H1 (cell line): ENCODE data around the gene CEBPG. TPM values are rescaled to one million over a fixed set of nuclear protein-coding genes. Genes with fewer than 3 reads are reported as not detected.

Source experiments
- CTCF ChIA-PET: fragments of 300-600 bp; sonication (Branson Sonifier 250); formaldehyde crosslinking; loops from one replicate; lab custom pipeline; 2021; ENCODE audit not compliant: partially characterized antibody; lab: Charles Lee
- POLR2A ChIA-PET: fragments of 300-600 bp; sonication (Branson Sonifier 250); formaldehyde crosslinking; loops from one replicate; lab custom pipeline; 2021; ENCODE audit warnings: inconsistent platforms; ENCODE audit not compliant: partially characterized antibody; lab: Charles Lee
- DNase-seq, 2 experiments: peaks; one replicate each; pipeline versions ENCODE4 v3.0.0 to v3.0.0-alpha.2; 2010 to 2022; ENCODE audit warnings: low spot score in 2 of 2, low read depth in 1 of 2, mixed read lengths in 1 of 2
- FAIRE-seq: peaks from 2 replicates; lab custom pipeline; 2011; peaks lifted over from hg19 to GRCh38; lab: Jason Lieb, UNC
- H2AFZ ChIP-seq: 2 replicates; pipeline ENCODE4 v1.8.1; 2012; ENCODE audit warnings: low read length, inconsistent platforms
- H2AK5ac ChIP-seq: 2 replicates; pipeline ENCODE4 v1.6.1; 2013; ENCODE audit warnings: low read depth, low read length
- H2BK120ac ChIP-seq: replicated peaks from 2 replicates; pipeline ENCODE3; 2013; ENCODE audit warnings: low read depth, low read length, inconsistent platforms
- H2BK12ac ChIP-seq: 2 replicates; pipeline ENCODE4 v1.6.1; 2013; ENCODE audit warnings: low read depth, low read length
- H2BK15ac ChIP-seq: 2 replicates; pipeline ENCODE4 v1.6.1; 2013; ENCODE audit warnings: low read length
- H2BK20ac ChIP-seq: 2 replicates; pipeline ENCODE4 v1.6.1; 2013; ENCODE audit warnings: low read length
- H2BK5ac ChIP-seq: 2 replicates; pipeline ENCODE4 v1.6.1; 2013; ENCODE audit warnings: low read depth, low read length
- H3K14ac ChIP-seq: 2 replicates; pipeline ENCODE4 v1.6.1; 2013; ENCODE audit warnings: inconsistent platforms; ENCODE audit not compliant: insufficient read length
- H3K18ac ChIP-seq: 2 replicates; pipeline ENCODE4 v1.6.1; 2013; ENCODE audit warnings: low read length; ENCODE audit errors: extremely low read depth
- H3K23ac ChIP-seq: 2 replicates; pipeline ENCODE4 v1.6.1; 2013; ENCODE audit warnings: inconsistent platforms; ENCODE audit not compliant: insufficient read length
- H3K23me2 ChIP-seq: 2 replicates; pipeline ENCODE4 v1.6.1; 2013; ENCODE audit warnings: low read depth, low read length
- H3K27ac ChIP-seq: 2 replicates; pipeline ENCODE4 v1.6.1; 2011; ENCODE audit warnings: low read depth, low read length, inconsistent platforms
- H3K27me3 ChIP-seq, 4 experiments: replicated peaks in 1 of 4; 1 replicate in 1 of 4; 2 replicates in 3 of 4; pipeline versions ENCODE4 v1.6.1 to v1.8.1; 2011 to 2013; ENCODE audit warnings: low read length in 3 of 4, mild to moderate bottlenecking in 3 of 4, inconsistent platforms in 2 of 4, mixed read lengths in 2 of 4, moderate library complexity in 1 of 4; ENCODE audit not compliant: control insufficient read depth in 3 of 4, insufficient read depth in 3 of 4; ENCODE audit errors: extremely low read depth in 1 of 4
- H3K36me3 ChIP-seq, 4 experiments: 2 replicates each; pipeline versions ENCODE4 v1.6.1 to v1.8.1; 2011 to 2013; ENCODE audit warnings: mild to moderate bottlenecking in 4 of 4, low read length in 3 of 4, moderate library complexity in 2 of 4, control low read depth in 1 of 4, inconsistent platforms in 1 of 4; ENCODE audit not compliant: insufficient read depth in 4 of 4, control insufficient read depth in 2 of 4
- H3K4ac ChIP-seq: replicated peaks from 2 replicates; pipeline ENCODE3; 2013; ENCODE audit warnings: low read length, low read depth, mixed read lengths, inconsistent platforms; ENCODE audit not compliant: insufficient read length
- H3K4me1 ChIP-seq, 4 experiments: replicated peaks in 1 of 4; 1 replicate in 1 of 4; 2 replicates in 3 of 4; pipeline versions ENCODE4 v1.6.1 to v1.8.1; 2011 to 2013; ENCODE audit warnings: low read length in 3 of 4, inconsistent platforms in 2 of 4, mixed read lengths in 1 of 4; ENCODE audit not compliant: insufficient read depth in 4 of 4, control insufficient read depth in 3 of 4
- H3K4me2 ChIP-seq, 2 experiments: 2 replicates each; pipeline versions ENCODE4 v1.6.1 to v1.8.1; 2011 to 2013; ENCODE audit warnings: low read depth in 2 of 2, low read length in 2 of 2, control low read depth in 1 of 2, inconsistent platforms in 1 of 2, mild to moderate bottlenecking in 1 of 2; ENCODE audit not compliant: insufficient read depth in 1 of 2
- H3K4me3 ChIP-seq, 4 experiments: fragments of 200-600, 300-600 bp in 1 of 4; sonication (generic), shearing (Covaris generic), sonication (Bioruptor Twin) in 1 of 4; 2 replicates each; pipeline versions ENCODE4 v1.5.1 to v1.8.1; 2011 to 2016; ENCODE audit warnings: low read length in 4 of 4, low read depth in 3 of 4, control low read depth in 2 of 4, inconsistent platforms in 2 of 4, mild to moderate bottlenecking in 2 of 4, mixed read lengths in 1 of 4, moderate library complexity in 1 of 4; ENCODE audit not compliant: insufficient read depth in 2 of 4; ENCODE audit errors: extremely low read depth in 1 of 4
- H3K56ac ChIP-seq: replicated peaks from 2 replicates; pipeline ENCODE3; 2013; ENCODE audit warnings: low read depth, mild to moderate bottlenecking, mixed read lengths, low read length, inconsistent platforms; ENCODE audit not compliant: insufficient read length
- H3K79me1 ChIP-seq: 2 replicates; pipeline ENCODE4 v1.6.1; 2013; ENCODE audit warnings: low read depth, low read length, control low read depth
- H3K79me2 ChIP-seq, 2 experiments: 2 replicates each; pipeline versions ENCODE4 v1.6.1 to v1.8.1; 2012 to 2013; ENCODE audit warnings: low read length in 2 of 2, mild to moderate bottlenecking in 2 of 2, inconsistent platforms in 1 of 2; ENCODE audit not compliant: insufficient read depth in 2 of 2, control insufficient read depth in 1 of 2
- H3K9ac ChIP-seq, 4 experiments: replicated peaks in 1 of 4; 1 replicate in 1 of 4; 2 replicates in 3 of 4; pipeline versions ENCODE4 v1.6.1 to v1.8.1; 2011 to 2013; ENCODE audit warnings: low read depth in 3 of 4, low read length in 3 of 4, control low read depth in 2 of 4, mild to moderate bottlenecking in 2 of 4, moderate library complexity in 2 of 4, inconsistent platforms in 1 of 4; ENCODE audit errors: extremely low read depth in 1 of 4
- H3K9me3 ChIP-seq, 2 experiments: 2 replicates each; pipeline versions ENCODE4 v1.6.1 to v1.8.1; 2012 to 2013; ENCODE audit warnings: mild to moderate bottlenecking in 2 of 2, moderate library complexity in 2 of 2, control low read depth in 1 of 2, inconsistent platforms in 1 of 2, low read depth in 1 of 2, low read length in 1 of 2, mixed read lengths in 1 of 2; ENCODE audit not compliant: insufficient read depth in 2 of 2
- H4K20me1 ChIP-seq, 2 experiments: replicated peaks in 1 of 2; 2 replicates each; pipeline versions ENCODE3 to v1.8.1; 2011 to 2013; ENCODE audit warnings: inconsistent platforms in 2 of 2, low read length in 2 of 2, mild to moderate bottlenecking in 1 of 2; ENCODE audit not compliant: insufficient read depth in 2 of 2, control insufficient read depth in 1 of 2
- H4K5ac ChIP-seq: 2 replicates; pipeline ENCODE4 v1.6.1; 2013; ENCODE audit warnings: low read length, low read depth, mixed read lengths, inconsistent platforms; ENCODE audit not compliant: insufficient read length
- H4K8ac ChIP-seq: 2 replicates; pipeline ENCODE4 v1.8.0; 2013; ENCODE audit warnings: mild to moderate bottlenecking, moderate library complexity, low read length, inconsistent platforms; ENCODE audit not compliant: insufficient read depth; ENCODE audit errors: extremely low read depth
- H4K91ac ChIP-seq: replicated peaks from 2 replicates; pipeline ENCODE3; 2013; ENCODE audit warnings: low read length, mixed read lengths, inconsistent platforms; ENCODE audit not compliant: insufficient read length
- CEBPB ChIP-seq: IDR thresholded peaks from 2 replicates; pipeline ENCODE4 v1.6.1; 2012; ENCODE audit warnings: low read depth, low read length
- CHD2 ChIP-seq: IDR thresholded peaks from 2 replicates; pipeline ENCODE4 v1.6.1; 2012; ENCODE audit warnings: low read length, improper control_type of control experiment
- CREB1 ChIP-seq: IDR thresholded peaks from 2 replicates; pipeline ENCODE4 v1.6.1; 2012; ENCODE audit warnings: inconsistent platforms
- JUND ChIP-seq: IDR thresholded peaks from 2 replicates; pipeline ENCODE4 v1.6.1; 2011; ENCODE audit warnings: mild to moderate bottlenecking, improper control_type of control experiment, low read length
- KDM1A ChIP-seq: fragments of 200-600, 300-600 bp; sonication (generic); IDR thresholded peaks from 2 replicates; pipeline ENCODE4 v1.7.1; 2016; ENCODE audit warnings: mild to moderate bottlenecking, low read length, borderline replicate concordance
- MAFK ChIP-seq: IDR thresholded peaks from 2 replicates; pipeline ENCODE4 v1.6.1; 2012; ENCODE audit warnings: low read depth, mild to moderate bottlenecking, improper control_type of control experiment, low read length
- NANOG ChIP-seq: IDR thresholded peaks from 2 replicates; pipeline ENCODE4 v1.6.1; 2011; ENCODE audit warnings: low read length, low read depth, mild to moderate bottlenecking, inconsistent platforms; ENCODE audit not compliant: insufficient read depth, poor library complexity, severe bottlenecking
- POLR2A ChIP-seq, 2 experiments: IDR thresholded peaks; 1 replicate in 1 of 2; 2 replicates in 1 of 2; pipeline ENCODE4 v1.6.1; 2011; ENCODE audit warnings: low read depth in 2 of 2, low read length in 2 of 2, mild to moderate bottlenecking in 2 of 2; ENCODE audit errors: control extremely low read depth in 1 of 2
- SUZ12 ChIP-seq: fragments of 200-600 bp; sonication (generic); IDR thresholded peaks from 2 replicates; pipeline ENCODE4 v1.6.1; 2012; ENCODE audit warnings: mild to moderate bottlenecking, inconsistent platforms, low read length, moderate library complexity, mixed read lengths
- WGBS, 2 experiments: shearing (Covaris generic) in 1 of 2; methylation state at CpG; one replicate each; pipeline versions ENCODE4 v1.1.6 to v1.1.7; 2013 to 2015; ENCODE audit warnings: low lambda C conversion rate in 2 of 2, mixed read lengths in 2 of 2, inconsistent platforms in 1 of 2, low coverage in 1 of 2, missing lambda C conversion rate in 1 of 2; ENCODE audit not compliant: insufficient replicate concordance in 2 of 2, insufficient coverage in 1 of 2, insufficient read length in 1 of 2; ENCODE audit errors: extremely low coverage in 1 of 2, missing lambda C conversion rate in 1 of 2; 5-methylcytosine and 5-hydroxymethylcytosine counted together
- polyA plus RNA-seq, 7 experiments: library from polyadenylated mRNA; depleted of rRNA in 3 of 7; stranded (reverse) in 5 of 7; unstranded in 2 of 7; fragments of >200 nt in 5 of 7; fragments of 200-250 nt in 2 of 7; gene quantifications; 1 replicate in 5 of 7; 2 replicates in 1 of 7; 4 replicates in 1 of 7; pipeline versions ENCODE4 v1.2.1 to v1.2.3, GENCODE V29; 2011 to 2013; ENCODE audit warnings: missing spikeins in 2 of 7, mixed read lengths in 2 of 7
- total RNA-seq: library from RNA; stranded (reverse); fragmentation: NEBNext Ultra II Directional; extraction: Animal tissue kit (Norgen Biotek cat#: 25700); gene quantifications from 2 replicates; pipeline ENCODE4 v1.2.1, GENCODE V29; 2021
- TF ChIP-seq, protein P1 (sequence below): IDR thresholded peaks from 2 replicates; pipeline ENCODE4 v1.6.1; 2012; ENCODE audit warnings: inconsistent platforms
- TF ChIP-seq, protein P2 (sequence below): IDR thresholded peaks from 2 replicates; pipeline ENCODE4 v1.6.1; 2012; ENCODE audit warnings: inconsistent platforms
- TF ChIP-seq, protein P3 (sequence below): IDR thresholded peaks from 2 replicates; pipeline ENCODE4 v1.6.1; 2011; ENCODE audit warnings: low read depth, mild to moderate bottlenecking, low read length; ENCODE audit not compliant: insufficient read depth

The CEBPG gene
- total and polyA plus RNA-seq, 2 of the 8 experiments (the other 6 are each of a cell fraction or from before 2014, with no cell fraction given) = 12.3 to 35.4 TPM

DNA sequence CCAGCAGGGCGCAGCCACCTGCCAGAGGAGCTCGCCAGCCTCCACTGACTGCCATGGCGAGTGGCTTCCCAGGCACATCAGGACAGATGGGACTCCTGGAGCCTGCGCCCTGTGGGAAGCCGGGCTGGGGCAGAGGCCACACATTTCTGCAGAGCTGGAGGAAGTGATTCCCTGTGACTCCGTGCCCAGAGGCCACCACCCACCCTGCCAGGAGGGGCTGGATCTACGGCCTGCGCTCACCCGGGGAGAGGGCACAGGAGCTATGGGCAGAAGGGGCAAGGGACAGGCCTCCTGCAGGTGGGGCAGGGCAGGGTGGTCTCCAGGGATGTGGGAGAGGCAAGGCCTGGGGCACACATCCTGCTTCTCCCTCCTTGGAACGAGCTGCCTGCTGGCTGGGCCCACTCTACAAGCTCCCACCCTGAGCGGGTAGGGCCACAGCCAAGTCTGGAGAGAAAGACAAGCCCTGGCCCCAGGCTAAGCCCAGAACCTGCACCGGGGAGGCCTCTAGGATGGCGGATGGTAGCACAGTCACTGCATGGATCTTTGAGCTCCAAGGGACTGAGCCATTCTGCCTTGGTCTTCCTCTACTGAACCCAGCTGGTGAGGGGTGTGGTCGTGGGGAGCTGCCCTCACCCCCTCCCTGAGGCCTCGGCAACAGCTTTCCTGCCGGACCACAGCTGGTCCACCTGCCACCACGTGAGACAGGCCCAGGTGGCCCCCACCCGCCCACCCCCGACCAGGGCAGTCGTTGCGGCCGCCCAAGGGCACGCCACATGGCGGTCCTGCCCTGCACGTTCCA is 40.6 kb downstream of the CEBPG start:
- Histone ChIP-seq H3K56ac (no peak overlapping the region), H3K9me3 (no peaks in the 10 kb centered on the region), H3K79me2 (no peaks in the 10 kb centered on the region), H2BK20ac (no peak overlapping the region), H3K4ac (no peak overlapping the region), H4K20me1 (peaks cover 6 to 19% of the 10 kb centered on the region in 2 experiments), H3K27ac (no peak overlapping the region), H3K27me3 (no peaks in the 10 kb centered on the region; a peak in 1 of 7 replicates), H2BK12ac (no peak overlapping the region), H3K4me1 (peaks cover 0 to 7% (median 2%) of the 10 kb centered on the region in 4 experiments; a peak in 2 of 7 replicates), H3K14ac (no peak overlapping the region), H2BK120ac (no peak overlapping the region), H4K91ac (no peak overlapping the region), H2AK5ac (no peak overlapping the region), H4K5ac (no peak overlapping the region), H3K9ac (no peak overlapping the region), H3K18ac (no peak overlapping the region), H3K36me3 (no peaks in the 10 kb centered on the region), H3K23me2 (no peaks in the 10 kb centered on the region), H3K4me3 (no peak overlapping the region), H2BK15ac (no peak overlapping the region), H2AFZ (no peak overlapping the region), H2BK5ac (no peak overlapping the region), H3K4me2 (no peak overlapping the region), H4K8ac (no peak overlapping the region), H3K23ac (no peak overlapping the region), H3K79me1 (0 out of 2 replicates have a peak, but pooled peaks cover 3% of the 10 kb centered on the region)
- ChIA-PET CTCF (interaction anchor here (0.5 to 24.5 kb wide), 14 partner anchors 12 to 377 kb away, joined by 3 to 426 read pairs (median 3); no protein-coding TSS in a partner anchor), POLR2A (interaction anchor here (1.1 kb wide), 1 partner anchor 188 kb away, joined by 4 read pairs; the partner anchor contains the start of gene SLC7A10)
- FAIRE-seq (no peak), DNase-seq (no peak)
- WGBS, 2 experiments = 91% methylated on average over 19 of the region's 25 CpGs; no CpG with 5 or more reads in 1 of the 2 experiments
- TF ChIP-seq, protein P1, sequence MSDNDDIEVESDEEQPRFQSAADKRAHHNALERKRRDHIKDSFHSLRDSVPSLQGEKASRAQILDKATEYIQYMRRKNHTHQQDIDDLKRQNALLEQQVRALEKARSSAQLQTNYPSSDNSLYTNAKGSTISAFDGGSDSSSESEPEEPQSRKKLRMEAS = no peak
- TF ChIP-seq CREB1 (no peak), JUND (no peak), NANOG (no peak), CEBPB (no peak), POLR2A (IDR thresholded peaks at IDR 0.05; ENCODE audit: control extremely low read depth in 1 of 2, low read depth in 2 of 2, low read length in 2 of 2) (no peak), KDM1A (no peak), MAFK (no peak), CHD2 (no peak), SUZ12 (no peak)
- TF ChIP-seq, protein P2, sequence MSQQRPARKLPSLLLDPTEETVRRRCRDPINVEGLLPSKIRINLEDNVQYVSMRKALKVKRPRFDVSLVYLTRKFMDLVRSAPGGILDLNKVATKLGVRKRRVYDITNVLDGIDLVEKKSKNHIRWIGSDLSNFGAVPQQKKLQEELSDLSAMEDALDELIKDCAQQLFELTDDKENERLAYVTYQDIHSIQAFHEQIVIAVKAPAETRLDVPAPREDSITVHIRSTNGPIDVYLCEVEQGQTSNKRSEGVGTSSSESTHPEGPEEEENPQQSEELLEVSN = no peak
- TF ChIP-seq, protein P3, sequence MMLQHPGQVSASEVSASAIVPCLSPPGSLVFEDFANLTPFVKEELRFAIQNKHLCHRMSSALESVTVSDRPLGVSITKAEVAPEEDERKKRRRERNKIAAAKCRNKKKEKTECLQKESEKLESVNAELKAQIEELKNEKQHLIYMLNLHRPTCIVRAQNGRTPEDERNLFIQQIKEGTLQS = no peak
